ENCODE measurements around the gene KCTD2. TPM values are rescaled to one million over a fixed set of nuclear protein-coding genes. Genes with fewer than 3 reads are reported as not detected.
A peak's percentile ranks its signal among the peaks of the same experiment; 100 is the strongest.

Gene KCTD2
- total and polyA plus RNA-seq, 9 of the 15 experiments (the other 6 are each of a cell fraction or from before 2014, with no cell fraction given), result 1.7 to 32.9 (median 15.8) TPM

GRCh38 chr17:75063626-75064025 is 16.6 kb downstream of the KCTD2 start:
- no TSS peak for BruUV-seq (replicated peaks)
- Histone ChIP-seq H3K4me1 (replicated peaks in 1 of 2; ENCODE audit: control insufficient read depth in 2 of 2, insufficient read depth in 2 of 2, low read length in 2 of 2) (peaks cover 0 to 3% of the 10 kb centered on the region in 2 experiments; a peak in 2 of 5 replicates), H3K9me3 (replicated peaks; ENCODE audit: control insufficient read depth, insufficient read depth, low read depth, low read length) (no peaks in the 10 kb centered on the region), H2AFZ (ENCODE audit: low read depth, low read length) (no peak overlapping the region), H4K20me1 (replicated peaks; ENCODE audit: control insufficient read depth, insufficient read depth, low read length) (0 out of 2 replicates have a peak, but pooled peaks cover 3% of the 10 kb centered on the region), H3K36me3 (ENCODE audit: control insufficient read depth, insufficient read depth, low read length) (peaks cover 60% of the 10 kb centered on the region), H3K4me2 (ENCODE audit: insufficient read depth, low read length) (no peak overlapping the region), H3K9me1 (ENCODE audit: control insufficient read depth, insufficient read depth, low read length) (no peaks in the 10 kb centered on the region), H3K27me3 (ENCODE audit: control insufficient read depth in 2 of 2, insufficient read depth in 2 of 2, low read length in 2 of 2) (no peaks in the 10 kb centered on the region), H3K27ac (ENCODE audit: extremely low read depth, low read depth, low read length) (no peak overlapping the region), H3K79me2 (ENCODE audit: control insufficient read depth, insufficient read depth, low read length) (no peaks in the 10 kb centered on the region), H3K9ac (ENCODE audit: insufficient read depth in 1 of 2, low read depth in 2 of 2, low read length in 2 of 2) (no peak overlapping the region), H3K4me3 (no peak overlapping the region)
- ATAC-seq (no peak), DNase-seq (ENCODE audit: extremely low read depth in 1 of 4, low spot score in 3 of 4) (peak in 1 of 4 experiments; percentile 9), FAIRE-seq (no peak)
- ChIA-PET CTCF (ENCODE audit: low intra/inter-chr PET ratio) (no interaction called here), POLR2A (interaction anchor here (1.0 to 2.4 kb wide), 5 partner anchors 8 to 28 kb away, joined by 3 to 11 read pairs (median 5); no protein-coding TSS in a partner anchor)
- 93% methylated on average over 3 of the region's 3 CpGs for WGBS (ENCODE audit: insufficient coverage, low coverage, missing lambda C conversion rate)
- in situ Hi-C loops (cut with MboI) (loop anchor here (5.0 kb wide), 1 partner anchor 49 kb away; no protein-coding TSS in a partner anchor), intact Hi-C loops (cut with micrococcal nuclease) (no loop called here)
- TF ChIP-seq LEF1 (IDR thresholded peaks at IDR 0.05) (no peak), ELK3 (CRISPR knock-in tag; IDR thresholded peaks at IDR 0.05) (no peak), GTF2F1 (IDR thresholded peaks at IDR 0.05; ENCODE audit: low read depth, low read length) (no peak), HES1 (IDR thresholded peaks at IDR 0.05; ENCODE audit: low read depth) (no peak), MAFK (IDR thresholded peaks at IDR 0.05; ENCODE audit: low read length) (no peak), KDM5B (IDR thresholded peaks at IDR 0.05; ENCODE audit: insufficient replicate concordance, low read depth, low read length) (no peak), KDM4B (IDR thresholded peaks at IDR 0.05; ENCODE audit: borderline replicate concordance in 2 of 2, low read depth in 1 of 2) (no peak), TARDBP (IDR thresholded peaks at IDR 0.05) (no peak)
